SKM-1 (cell line): Measurements from ENCODE around the gene FBLN2.

ENCODE experiments used
- DNase-seq: peaks from one replicate; lab custom pipeline; 2025; ENCODE audit not compliant: unreplicated experiment; lab: John Stamatoyannopoulos, UW

FBLN2 gene

GRCh38 chr3:13577181-13578121 lies 28.5 kb downstream of the FBLN2 start:
- no peak for DNase-seq

GRCh38 chr3:13578251-13578650 lies 29.3 kb downstream of the FBLN2 start:
- no peak for DNase-seq

- no peak for DNase-seq
Observed at GRCh38 chr3:13579063-13579462, 30.1 kb downstream of the FBLN2 start.

GRCh38 chr3:13580256-13581023 lies 31.5 kb downstream of the FBLN2 start:
- no peak for DNase-seq

GRCh38 chr3:13581485-13582365 lies 32.8 kb downstream of the FBLN2 start:
- no peak for DNase-seq

DNA sequence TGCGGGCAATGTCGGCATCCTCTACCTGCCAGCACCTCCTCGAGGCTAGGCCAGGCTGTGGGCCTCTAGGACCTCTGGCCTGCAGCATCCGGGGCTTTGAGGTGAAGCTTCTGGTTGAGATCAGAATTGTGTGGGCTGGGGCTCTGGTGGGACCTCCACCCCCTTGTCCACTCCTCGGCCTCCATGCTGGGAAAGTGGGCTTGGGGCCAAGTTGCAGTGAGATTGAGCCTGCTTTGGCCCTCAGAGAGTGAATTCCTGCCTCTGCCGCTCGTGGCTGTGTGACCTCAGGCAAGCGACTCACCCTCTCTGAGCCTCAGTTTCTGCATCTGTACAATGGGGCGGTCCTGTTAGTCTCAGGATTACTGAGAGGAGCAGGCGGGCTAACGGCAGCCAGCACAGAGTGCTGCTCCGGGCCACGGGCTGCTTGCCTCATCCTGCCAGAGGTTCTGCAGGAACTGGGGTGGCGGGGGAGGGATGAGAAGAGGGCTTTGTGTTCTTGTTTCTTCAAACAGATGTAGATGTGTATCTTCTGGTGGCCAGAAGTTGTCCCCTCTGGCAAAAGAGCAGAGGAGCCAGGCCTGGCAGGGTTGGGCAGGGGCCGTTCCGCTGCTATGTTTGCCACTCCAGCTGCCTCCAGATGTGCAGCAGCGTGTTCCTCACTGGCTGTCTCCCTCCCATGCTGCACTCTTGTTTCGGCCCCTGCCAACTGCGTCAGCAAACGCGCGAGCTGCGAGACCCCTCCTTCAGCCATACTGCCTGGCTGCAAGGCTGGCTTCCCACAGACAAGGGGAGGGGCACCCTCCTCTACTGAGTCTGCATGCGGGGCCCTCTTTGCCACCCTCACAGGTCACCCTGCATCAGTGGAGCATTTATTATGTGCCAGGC lies 33.7 kb downstream of the FBLN2 start:
- DNase-seq: no peak

- no peak for DNase-seq
Observed at GRCh38 chr3:13583251-13584180, 34.6 kb downstream of the FBLN2 start.

DNA sequence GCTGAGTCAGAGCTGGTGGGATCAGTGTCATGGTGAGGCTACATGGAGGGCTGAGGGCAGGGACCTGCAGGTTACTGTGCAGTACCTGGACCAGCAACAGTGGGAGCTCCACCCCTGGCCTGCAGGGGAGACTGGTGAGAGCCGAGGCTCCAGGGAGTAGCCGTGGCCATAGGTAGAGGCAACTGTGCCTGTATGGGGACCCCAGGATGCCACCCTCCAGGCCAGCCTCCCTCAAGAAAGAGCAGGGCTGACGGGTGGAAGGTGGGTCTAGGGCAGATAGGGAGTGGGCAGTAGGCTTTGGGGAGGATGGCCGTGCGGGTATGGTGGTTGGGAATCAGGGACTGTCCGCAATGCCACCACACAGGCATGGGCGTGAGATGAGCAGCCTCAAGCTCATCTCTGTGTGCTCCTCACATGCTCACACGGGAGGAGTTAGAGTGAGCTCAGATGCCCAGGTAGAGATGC lies 35.5 kb downstream of the FBLN2 start:
- DNase-seq: no peak

GRCh38 chr3:13584901-13585300 lies 36.0 kb downstream of the FBLN2 start:
- DNase-seq: no peak

DNA sequence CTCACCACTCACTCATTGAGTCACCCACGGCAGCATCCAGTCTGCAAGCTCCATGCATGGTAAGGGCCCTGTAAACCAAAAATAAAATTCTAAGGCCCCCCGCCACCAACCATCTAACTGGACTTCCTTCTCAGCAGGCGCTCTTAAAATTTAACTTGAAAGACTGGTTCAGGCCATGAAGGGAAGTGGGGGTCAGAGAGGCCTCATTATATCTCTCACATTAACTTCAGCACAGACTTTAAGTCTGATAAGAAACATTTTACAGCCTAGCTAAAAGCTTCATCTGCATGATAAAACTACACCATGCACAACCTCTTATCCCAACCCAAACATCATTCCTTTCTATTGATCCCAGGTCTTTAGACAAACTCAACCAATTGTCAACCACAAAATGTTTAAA lies 38.5 kb downstream of the FBLN2 start:
- DNase-seq: no peak

DNA sequence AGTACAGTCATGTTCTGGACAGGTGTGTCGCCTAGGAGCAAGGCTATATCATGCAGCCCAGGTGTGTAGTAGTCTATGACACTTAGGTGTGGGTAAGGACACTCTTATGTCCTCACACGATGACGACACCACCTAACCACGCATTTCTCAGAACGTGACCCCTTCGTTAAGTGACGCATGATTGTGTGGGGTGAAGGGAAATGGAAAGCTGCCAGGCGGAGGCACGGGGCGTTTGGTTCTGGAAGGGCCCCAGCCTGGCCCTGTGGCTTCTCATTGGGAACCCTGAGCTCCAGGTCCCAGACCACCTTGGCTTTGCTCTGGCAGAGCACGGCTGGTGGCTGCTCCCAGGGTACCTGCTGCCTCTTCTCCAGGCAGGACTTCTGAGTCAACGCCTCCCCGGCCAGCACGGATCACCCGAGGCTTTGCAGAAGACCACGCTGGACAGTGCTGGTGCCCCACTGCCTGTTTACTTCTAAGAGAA lies 39.3 kb downstream of the FBLN2 start:
- DNase-seq: no peak

GRCh38 chr3:13588993-13589392 lies 40.1 kb downstream of the FBLN2 start:
- no peak for DNase-seq

GRCh38 chr3:13590841-13591520 lies 42.1 kb downstream of the FBLN2 start:
- no peak for DNase-seq

GRCh38 chr3:13593615-13594014 lies 44.7 kb downstream of the FBLN2 start:
- no peak for DNase-seq

GRCh38 chr3:13594146-13594545 lies 45.2 kb downstream of the FBLN2 start:
- DNase-seq: no peak

DNA sequence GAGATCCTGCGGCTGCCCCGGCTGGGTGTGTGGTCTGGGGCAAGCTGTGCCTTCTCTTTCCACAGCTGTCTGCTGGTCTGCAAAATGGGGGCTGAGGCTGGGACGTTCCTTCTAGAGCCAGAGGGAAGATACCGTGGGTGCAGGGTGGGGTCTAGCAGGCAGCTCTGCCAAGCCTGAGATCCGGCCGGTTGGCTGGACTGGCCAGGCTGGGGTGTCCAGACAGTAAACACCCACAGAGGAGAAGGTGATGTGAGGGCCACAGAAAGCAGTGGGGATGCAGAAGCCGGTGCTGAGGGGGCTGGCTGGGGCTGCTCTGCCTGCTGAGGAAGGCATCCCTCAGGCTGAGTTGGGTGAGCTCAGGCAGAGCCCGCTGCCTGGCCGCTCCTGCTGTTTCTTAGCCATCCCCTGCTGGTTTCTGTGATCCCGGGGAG lies 46.1 kb downstream of the FBLN2 start:
- no peak for DNase-seq

- DNase-seq: no peak
Observed at GRCh38 chr3:13595485-13595884, 46.6 kb downstream of the FBLN2 start.
